Panc1 (cell line): ENCODE measurements around the gene FCN3. TPM values are rescaled to one million over a fixed set of nuclear protein-coding genes. Genes with fewer than 3 reads are reported as not detected.
"Not testable (repeated sequence)": the region's sequence is repeated elsewhere in the genome, so short reads cannot be mapped to it uniquely, and the experiment has no call there.

ENCODE experiments used
- ATAC-seq: fragments of 200-7000 bp; cut with Tn5 transposase; 2 replicates; pipeline ENCODE4 v1.9.1; 2020; ENCODE audit warnings: mild to moderate bottlenecking, moderate library complexity
- BruUV-seq: library from RNA; stranded (reverse); fragments of 400-500 nt; replicated peaks from 2 replicates; lab custom pipeline; 2021; lab: Mats Ljungman, UMichigan
- CTCF ChIA-PET: fragments of 300-600 bp; sonication (Branson Sonifier 250); formaldehyde crosslinking; loops from one replicate; lab custom pipeline; 2022; ENCODE audit warnings: antibody characterized with exemption; lab: Charles Lee
- POLR2A ChIA-PET: fragments of 300-600 bp; sonication (Branson Sonifier 250); formaldehyde crosslinking; loops from one replicate; lab custom pipeline; 2022; ENCODE audit warnings: antibody characterized with exemption; lab: Charles Lee
- DNase-seq: peaks from one replicate; pipeline ENCODE4 v3.0.0-alpha.2; 2010; ENCODE audit warnings: low read depth, low spot score
- H3K27ac ChIP-seq: 2 replicates; pipeline ENCODE4 v1.5.1; 2011; ENCODE audit warnings: mild to moderate bottlenecking, low read length, inconsistent platforms
- H3K27me3 ChIP-seq: fragments of 200-500 bp; sonication (Bioruptor generic); 2 replicates; pipeline ENCODE4 v1.6.0; 2014; ENCODE audit warnings: low read length, inconsistent platforms; ENCODE audit not compliant: control insufficient read depth, insufficient read depth
- H3K36me3 ChIP-seq: fragments of 200-500 bp; sonication (Bioruptor generic); 2 replicates; pipeline ENCODE4 v1.5.1; 2014; ENCODE audit warnings: inconsistent platforms, mild to moderate bottlenecking, low read length, moderate library complexity; ENCODE audit not compliant: control insufficient read depth, insufficient read depth
- H3K4me1 ChIP-seq: 2 replicates; pipeline ENCODE4 v1.5.1; 2011; ENCODE audit warnings: inconsistent platforms, mild to moderate bottlenecking, low read length, moderate library complexity; ENCODE audit not compliant: control insufficient read depth, insufficient read depth
- H3K4me3 ChIP-seq, 2 experiments: 2 replicates each; pipeline ENCODE4 v1.5.1; 2011 to 2012; ENCODE audit warnings: low read depth in 2 of 2, low read length in 2 of 2, mild to moderate bottlenecking in 2 of 2, inconsistent platforms in 1 of 2, moderate library complexity in 1 of 2
- H3K9me3 ChIP-seq: fragments of 200-500 bp; sonication (Bioruptor generic); 2 replicates; pipeline ENCODE4 v1.5.1; 2014; ENCODE audit warnings: low read depth, mild to moderate bottlenecking, inconsistent platforms, low read length, moderate library complexity; ENCODE audit not compliant: control insufficient read depth, insufficient read depth
- POLR2AphosphoS5 ChIP-seq: IDR thresholded peaks from 2 replicates; pipeline ENCODE4 v1.6.1; 2012; ENCODE audit warnings: mild to moderate bottlenecking, low read depth, low read length, moderate library complexity
- SIN3A ChIP-seq: IDR thresholded peaks from 2 replicates; pipeline ENCODE4 v1.6.1; 2012; ENCODE audit warnings: low read depth, mild to moderate bottlenecking, low read length, moderate library complexity, borderline replicate concordance; ENCODE audit not compliant: insufficient read depth
- TCF7L2 ChIP-seq: IDR thresholded peaks from 2 replicates; pipeline ENCODE4 v1.6.1; 2011; ENCODE audit warnings: mild to moderate bottlenecking, low read depth, low read length, inconsistent platforms
- in situ Hi-C: cut with HindIII; loops from 2 replicates; pipeline ENCODE4 v1.10.0; 2016; ENCODE audit warnings: low sequenced_read_pairs, low pct_unique_long_range_greater_than_20kb
- intact Hi-C: fragments of 100-400 bp; cut with micrococcal nuclease; formaldehyde crosslinking; loops from one replicate; pipeline ENCODE4 v1.10.0; 2022; ENCODE audit not compliant: unreplicated experiment
- total RNA-seq: library from RNA; stranded (reverse); gene quantifications from one replicate; pipeline ENCODE4 v1.2.1, GENCODE V29; 2021; ENCODE audit not compliant: unreplicated experiment
- TF ChIP-seq, protein P1 (sequence below), 2 experiments: IDR thresholded peaks; 2 replicates each; pipeline ENCODE4 v1.6.1; 2011 to 2012; ENCODE audit warnings: low read depth in 2 of 2, control low read depth in 1 of 2, low read length in 1 of 2, mild to moderate bottlenecking in 1 of 2, moderate library complexity in 1 of 2; ENCODE audit not compliant: insufficient read depth in 1 of 2
- TF ChIP-seq, protein P2 (sequence below): fragments of 450-650 bp; IDR thresholded peaks from 2 replicates; pipeline ENCODE4 v1.5.1; 2017; ENCODE audit warnings: mild to moderate bottlenecking

FCN3 gene
- total RNA-seq, 1 experiment from 2014 or later = not detected

DNA sequence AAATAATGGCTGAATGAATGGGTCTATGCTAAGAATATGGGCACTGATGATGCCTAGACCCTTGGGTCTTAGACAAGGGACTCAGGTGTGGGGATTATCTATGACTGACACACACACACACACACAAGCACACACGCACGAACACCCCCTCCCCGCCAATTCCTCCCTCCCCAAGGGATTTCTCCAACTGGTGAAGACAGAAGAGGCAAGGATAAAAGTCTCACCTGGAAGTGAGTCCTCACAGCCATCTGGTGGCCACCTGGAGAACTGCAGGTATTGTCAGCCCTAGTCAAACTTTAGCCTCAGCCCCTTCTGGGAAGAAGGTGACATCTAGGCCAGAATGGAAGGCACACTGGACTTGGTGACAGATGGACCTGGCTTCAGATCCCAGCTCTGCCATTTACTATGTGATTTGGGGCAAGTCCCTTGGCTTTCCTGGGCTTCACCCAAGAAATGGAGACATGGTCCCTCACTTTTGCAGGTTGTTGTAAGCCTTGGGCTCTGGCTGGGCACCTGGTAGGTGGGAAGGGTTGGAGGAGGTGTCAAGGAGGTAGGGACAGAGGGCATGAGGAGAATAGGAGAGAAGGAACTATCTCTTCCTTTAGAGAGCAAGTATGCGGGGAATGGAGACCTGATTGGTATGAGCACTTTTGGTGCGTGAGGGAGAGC, 13.8 kb upstream of the FCN3 start:
- POLR2A ChIA-PET = no interaction called here
- Histone ChIP-seq H3K4me1 (peaks cover 6% of the 10 kb centered on the region), H3K27ac (no peak overlapping the region), H3K36me3 (no peaks in the 10 kb centered on the region), H3K9me3 (no peaks in the 10 kb centered on the region), H3K27me3 (no peaks in the 10 kb centered on the region), H3K4me3 (no peak overlapping the region)
- BruUV-seq = no TSS peak
- CTCF ChIA-PET = interaction anchor here (1.2 to 2.2 kb wide), 2 partner anchors 89 to 92 kb away, joined by 5 to 10 read pairs; no protein-coding TSS in a partner anchor
- in situ Hi-C loops = no loop called here
- ATAC-seq = peak; percentile 37; the same call in 1 of the 2 replicates
- TF ChIP-seq TCF7L2 (no peak), SIN3A (no peak), POLR2AphosphoS5 (no peak)
- TF ChIP-seq, protein P1, sequence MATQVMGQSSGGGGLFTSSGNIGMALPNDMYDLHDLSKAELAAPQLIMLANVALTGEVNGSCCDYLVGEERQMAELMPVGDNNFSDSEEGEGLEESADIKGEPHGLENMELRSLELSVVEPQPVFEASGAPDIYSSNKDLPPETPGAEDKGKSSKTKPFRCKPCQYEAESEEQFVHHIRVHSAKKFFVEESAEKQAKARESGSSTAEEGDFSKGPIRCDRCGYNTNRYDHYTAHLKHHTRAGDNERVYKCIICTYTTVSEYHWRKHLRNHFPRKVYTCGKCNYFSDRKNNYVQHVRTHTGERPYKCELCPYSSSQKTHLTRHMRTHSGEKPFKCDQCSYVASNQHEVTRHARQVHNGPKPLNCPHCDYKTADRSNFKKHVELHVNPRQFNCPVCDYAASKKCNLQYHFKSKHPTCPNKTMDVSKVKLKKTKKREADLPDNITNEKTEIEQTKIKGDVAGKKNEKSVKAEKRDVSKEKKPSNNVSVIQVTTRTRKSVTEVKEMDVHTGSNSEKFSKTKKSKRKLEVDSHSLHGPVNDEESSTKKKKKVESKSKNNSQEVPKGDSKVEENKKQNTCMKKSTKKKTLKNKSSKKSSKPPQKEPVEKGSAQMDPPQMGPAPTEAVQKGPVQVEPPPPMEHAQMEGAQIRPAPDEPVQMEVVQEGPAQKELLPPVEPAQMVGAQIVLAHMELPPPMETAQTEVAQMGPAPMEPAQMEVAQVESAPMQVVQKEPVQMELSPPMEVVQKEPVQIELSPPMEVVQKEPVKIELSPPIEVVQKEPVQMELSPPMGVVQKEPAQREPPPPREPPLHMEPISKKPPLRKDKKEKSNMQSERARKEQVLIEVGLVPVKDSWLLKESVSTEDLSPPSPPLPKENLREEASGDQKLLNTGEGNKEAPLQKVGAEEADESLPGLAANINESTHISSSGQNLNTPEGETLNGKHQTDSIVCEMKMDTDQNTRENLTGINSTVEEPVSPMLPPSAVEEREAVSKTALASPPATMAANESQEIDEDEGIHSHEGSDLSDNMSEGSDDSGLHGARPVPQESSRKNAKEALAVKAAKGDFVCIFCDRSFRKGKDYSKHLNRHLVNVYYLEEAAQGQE (IDR thresholded peaks at IDR 0.05; ENCODE audit: insufficient read depth in 1 of 2, low read depth in 2 of 2, low read length in 1 of 2) = no peak
- TF ChIP-seq, protein P2, sequence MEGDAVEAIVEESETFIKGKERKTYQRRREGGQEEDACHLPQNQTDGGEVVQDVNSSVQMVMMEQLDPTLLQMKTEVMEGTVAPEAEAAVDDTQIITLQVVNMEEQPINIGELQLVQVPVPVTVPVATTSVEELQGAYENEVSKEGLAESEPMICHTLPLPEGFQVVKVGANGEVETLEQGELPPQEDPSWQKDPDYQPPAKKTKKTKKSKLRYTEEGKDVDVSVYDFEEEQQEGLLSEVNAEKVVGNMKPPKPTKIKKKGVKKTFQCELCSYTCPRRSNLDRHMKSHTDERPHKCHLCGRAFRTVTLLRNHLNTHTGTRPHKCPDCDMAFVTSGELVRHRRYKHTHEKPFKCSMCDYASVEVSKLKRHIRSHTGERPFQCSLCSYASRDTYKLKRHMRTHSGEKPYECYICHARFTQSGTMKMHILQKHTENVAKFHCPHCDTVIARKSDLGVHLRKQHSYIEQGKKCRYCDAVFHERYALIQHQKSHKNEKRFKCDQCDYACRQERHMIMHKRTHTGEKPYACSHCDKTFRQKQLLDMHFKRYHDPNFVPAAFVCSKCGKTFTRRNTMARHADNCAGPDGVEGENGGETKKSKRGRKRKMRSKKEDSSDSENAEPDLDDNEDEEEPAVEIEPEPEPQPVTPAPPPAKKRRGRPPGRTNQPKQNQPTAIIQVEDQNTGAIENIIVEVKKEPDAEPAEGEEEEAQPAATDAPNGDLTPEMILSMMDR = peak; percentile 95
- DNase-seq = peak; percentile 63
- intact Hi-C loops = no loop called here

DNA sequence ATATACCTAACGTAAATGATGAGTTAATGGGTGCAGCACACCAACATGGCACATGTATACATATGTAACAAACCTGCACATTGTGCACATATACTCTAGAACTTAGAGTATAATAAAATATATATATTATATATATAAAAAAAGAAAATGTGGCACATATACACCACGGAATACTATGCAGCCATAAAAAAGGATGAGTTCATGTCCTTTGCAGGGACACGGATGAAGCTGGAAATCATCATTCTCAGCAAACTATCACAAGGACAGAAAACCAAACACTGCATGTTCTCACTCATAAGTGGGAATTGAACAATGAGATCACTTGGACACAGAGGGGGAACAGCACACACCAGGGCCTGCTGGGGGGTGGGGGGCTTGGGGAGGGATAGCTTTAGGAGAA, 10.2 kb upstream of the FCN3 start:
- H3K36me3 ChIP-seq, H3K9me3 ChIP-seq, in situ Hi-C loops, H3K4me3 ChIP-seq, intact Hi-C loops, BruUV-seq, ATAC-seq, CTCF ChIA-PET, POLR2A ChIA-PET, H3K27ac ChIP-seq, DNase-seq, H3K4me1 ChIP-seq, H3K27me3 ChIP-seq: not testable (repeated sequence)

DNA sequence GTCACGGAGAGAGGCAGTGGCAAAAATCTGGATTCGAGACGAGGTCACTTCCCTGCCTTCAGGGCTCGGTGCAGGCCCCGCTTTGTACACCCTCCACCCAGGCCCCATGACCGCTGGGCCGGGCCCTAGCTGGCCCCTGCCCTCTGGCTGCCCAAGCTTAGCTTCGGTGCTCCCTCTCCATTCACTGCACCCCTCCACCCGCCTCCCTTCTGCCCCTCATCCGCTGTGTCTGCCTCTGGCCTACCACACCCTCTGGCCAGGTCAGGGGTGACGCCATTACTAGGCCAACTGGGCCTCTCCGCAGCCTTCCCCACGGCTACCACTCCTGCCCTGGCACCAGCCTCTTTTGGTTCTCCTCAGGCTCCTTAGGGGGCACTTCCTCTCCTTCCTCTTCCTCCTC, 9.0 kb upstream of the FCN3 start:
- no peak overlapping the region for H3K27ac ChIP-seq
- ATAC-seq = no peak
- intact Hi-C loops = no loop called here
- BruUV-seq = no TSS peak
- no peaks in the 10 kb centered on the region for H3K27me3 ChIP-seq
- no peak for DNase-seq
- TF ChIP-seq SIN3A (no peak), POLR2AphosphoS5 (no peak), TCF7L2 (no peak)
- TF ChIP-seq, protein P1 (IDR thresholded peaks at IDR 0.05; ENCODE audit: insufficient read depth in 1 of 2, low read depth in 2 of 2, low read length in 1 of 2) = no peak
- TF ChIP-seq, protein P2 = no peak
- no peaks in the 10 kb centered on the region for H3K36me3 ChIP-seq
- in situ Hi-C loops = no loop called here
- H3K4me3 ChIP-seq = no peak overlapping the region
- CTCF ChIA-PET = interaction anchor here (0.6 kb wide), 1 partner anchor 385 kb away, joined by 4 read pairs; no protein-coding TSS in a partner anchor
- POLR2A ChIA-PET = interaction anchor here (0.5 kb wide), 1 partner anchor 9 kb away, joined by 3 read pairs; the partner anchor contains the start of gene GPR3
- H3K9me3 ChIP-seq = no peaks in the 10 kb centered on the region
- no peaks in the 10 kb centered on the region for H3K4me1 ChIP-seq
